ENCODE measurements around the gene EBI3.

EBI3 gene

DNA sequence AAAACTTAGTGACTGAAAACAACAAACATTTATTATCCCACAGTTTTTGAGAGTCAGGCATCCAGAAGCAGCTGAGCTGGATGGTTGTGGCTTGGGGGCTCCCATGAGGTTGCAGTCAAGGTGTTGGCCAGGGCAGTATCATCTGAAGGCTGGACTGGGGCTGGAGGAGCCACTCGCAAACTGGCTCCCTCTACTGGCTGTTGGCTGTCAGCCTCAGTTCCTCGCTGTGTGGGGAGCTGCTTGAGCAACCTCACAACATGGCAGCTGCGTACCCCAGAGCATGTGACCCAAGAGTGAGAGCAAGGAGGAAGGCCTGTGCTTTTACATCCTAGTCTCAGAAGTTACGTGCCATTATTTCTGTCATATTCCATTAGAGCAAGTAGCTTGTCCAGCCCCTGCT lies 27.2 kb downstream of the EBI3 start:
- TF ChIP-seq, protein P1, sequence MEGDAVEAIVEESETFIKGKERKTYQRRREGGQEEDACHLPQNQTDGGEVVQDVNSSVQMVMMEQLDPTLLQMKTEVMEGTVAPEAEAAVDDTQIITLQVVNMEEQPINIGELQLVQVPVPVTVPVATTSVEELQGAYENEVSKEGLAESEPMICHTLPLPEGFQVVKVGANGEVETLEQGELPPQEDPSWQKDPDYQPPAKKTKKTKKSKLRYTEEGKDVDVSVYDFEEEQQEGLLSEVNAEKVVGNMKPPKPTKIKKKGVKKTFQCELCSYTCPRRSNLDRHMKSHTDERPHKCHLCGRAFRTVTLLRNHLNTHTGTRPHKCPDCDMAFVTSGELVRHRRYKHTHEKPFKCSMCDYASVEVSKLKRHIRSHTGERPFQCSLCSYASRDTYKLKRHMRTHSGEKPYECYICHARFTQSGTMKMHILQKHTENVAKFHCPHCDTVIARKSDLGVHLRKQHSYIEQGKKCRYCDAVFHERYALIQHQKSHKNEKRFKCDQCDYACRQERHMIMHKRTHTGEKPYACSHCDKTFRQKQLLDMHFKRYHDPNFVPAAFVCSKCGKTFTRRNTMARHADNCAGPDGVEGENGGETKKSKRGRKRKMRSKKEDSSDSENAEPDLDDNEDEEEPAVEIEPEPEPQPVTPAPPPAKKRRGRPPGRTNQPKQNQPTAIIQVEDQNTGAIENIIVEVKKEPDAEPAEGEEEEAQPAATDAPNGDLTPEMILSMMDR (IDR thresholded peaks at IDR 0.05; ENCODE audit: low read depth, low read length): peak; percentile 7
- in situ Hi-C loops (cut with HindIII; ENCODE audit: low sequenced_read_pairs): no loop called here
- no peak overlapping the region for H3K4me3 ChIP-seq (ENCODE audit: low read depth, low read length)
- DNase-seq (ENCODE audit: low read depth, low spot score): no peak

DNA sequence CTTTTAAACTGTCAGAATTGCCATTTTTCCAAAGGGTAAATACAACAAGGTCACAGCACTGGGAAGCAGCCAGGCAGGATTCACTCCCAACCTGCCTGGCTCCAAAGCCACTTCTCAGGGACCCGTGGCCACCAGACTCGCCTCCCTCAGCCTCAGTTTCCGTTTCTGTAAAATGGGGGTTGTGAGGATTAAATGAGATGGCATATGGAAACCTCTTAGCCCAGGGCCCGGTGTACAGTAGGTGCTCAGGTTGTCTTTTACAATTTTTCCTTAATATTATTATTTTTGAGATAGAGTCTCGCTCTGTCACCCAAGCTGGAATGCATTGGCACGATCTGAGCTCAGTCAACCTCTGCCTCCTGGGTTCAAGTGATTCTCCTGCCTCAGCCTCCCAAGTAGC lies 27.7 kb downstream of the EBI3 start:
- in situ Hi-C loops (cut with HindIII; ENCODE audit: low sequenced_read_pairs): no loop called here
- H3K4me3 ChIP-seq (ENCODE audit: low read depth, low read length): no peak overlapping the region
- TF ChIP-seq, protein P1 (IDR thresholded peaks at IDR 0.05; ENCODE audit: low read depth, low read length): no peak
- no peak for DNase-seq (ENCODE audit: low read depth, low spot score)

DNA sequence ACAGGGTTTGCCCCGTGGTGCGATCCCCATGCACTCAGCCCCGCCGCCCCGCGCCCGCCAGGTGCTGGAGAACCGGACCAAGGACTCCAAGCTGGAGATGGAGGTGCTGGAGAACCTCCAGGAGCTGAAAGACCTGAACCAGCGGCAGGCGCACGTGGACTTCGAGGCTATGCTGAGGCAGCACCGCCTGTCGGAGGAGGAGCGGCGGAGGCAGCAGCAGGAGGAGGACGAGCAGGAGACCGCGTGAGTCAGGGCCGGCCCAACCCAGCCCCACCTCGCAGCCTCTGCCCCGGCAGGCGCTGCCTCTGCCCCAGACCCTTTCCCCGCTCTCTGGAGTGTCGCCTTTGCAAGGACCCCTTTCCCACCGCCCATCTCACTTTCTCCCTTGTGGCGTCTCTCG lies 28.9 kb downstream of the EBI3 start:
- H3K4me3 ChIP-seq (ENCODE audit: low read depth, low read length): no peak overlapping the region
- in situ Hi-C loops (cut with HindIII; ENCODE audit: low sequenced_read_pairs): no loop called here
- TF ChIP-seq, protein P1 (IDR thresholded peaks at IDR 0.05; ENCODE audit: low read depth, low read length): no peak
- no peak for DNase-seq (ENCODE audit: low read depth, low spot score)

DNA sequence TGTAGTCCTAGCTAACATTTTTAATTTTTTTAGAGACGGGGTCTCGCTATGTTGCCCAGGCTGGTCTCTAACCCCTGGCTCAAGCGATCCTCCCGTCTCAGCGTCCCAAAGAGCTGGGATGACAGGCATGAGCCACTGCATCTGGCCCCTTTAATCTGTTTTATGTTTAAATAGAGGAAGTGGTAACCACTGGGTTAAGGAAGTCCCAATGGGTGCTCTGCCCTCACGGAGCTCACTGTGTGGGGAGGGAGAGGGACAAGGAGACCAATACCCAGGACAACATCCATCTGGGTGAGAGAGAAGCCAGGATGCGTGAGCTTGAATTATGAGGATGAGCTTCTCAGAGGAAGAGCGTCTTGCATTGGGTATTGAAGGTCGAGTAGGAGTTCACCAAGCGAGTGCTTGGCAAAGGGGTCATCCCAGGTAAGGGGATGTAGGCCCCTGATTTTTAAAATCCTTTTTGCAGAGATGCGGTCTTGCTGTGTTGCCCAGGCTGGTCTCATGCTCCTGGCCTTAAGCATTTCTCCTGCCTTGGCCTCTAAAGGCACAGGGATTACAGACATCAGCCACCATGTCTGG lies 31.4 kb downstream of the EBI3 start:
- in situ Hi-C loops (cut with HindIII; ENCODE audit: low sequenced_read_pairs): no loop called here
- H3K4me3 ChIP-seq (ENCODE audit: low read depth, low read length): no peak overlapping the region
- no peak for DNase-seq (ENCODE audit: low read depth, low spot score)
- TF ChIP-seq, protein P1 (IDR thresholded peaks at IDR 0.05; ENCODE audit: low read depth, low read length): no peak

DNA sequence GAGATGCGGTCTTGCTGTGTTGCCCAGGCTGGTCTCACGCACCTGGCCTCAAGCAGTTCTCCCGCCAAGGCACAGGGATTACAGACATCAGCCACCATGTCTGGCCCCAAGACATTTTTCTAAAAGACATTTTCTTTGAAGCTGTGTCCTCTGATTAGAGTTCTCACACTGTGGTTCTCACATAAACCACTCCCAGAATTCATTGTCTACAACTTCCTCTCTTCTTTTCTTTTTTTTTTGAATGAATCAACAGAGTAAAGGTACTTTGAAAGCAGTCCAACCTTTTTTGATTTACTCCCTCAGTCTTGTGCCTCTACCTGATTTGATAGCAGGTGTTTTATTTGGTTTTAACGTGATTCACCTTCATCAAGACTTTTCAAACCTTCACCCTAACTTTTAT lies 35.5 kb downstream of the EBI3 start:
- no peak for DNase-seq (ENCODE audit: low read depth, low spot score)
- TF ChIP-seq, protein P1 (IDR thresholded peaks at IDR 0.05; ENCODE audit: low read depth, low read length): no peak
- in situ Hi-C loops (cut with HindIII; ENCODE audit: low sequenced_read_pairs): no loop called here
- H3K4me3 ChIP-seq (ENCODE audit: low read depth, low read length): no peak overlapping the region

DNA sequence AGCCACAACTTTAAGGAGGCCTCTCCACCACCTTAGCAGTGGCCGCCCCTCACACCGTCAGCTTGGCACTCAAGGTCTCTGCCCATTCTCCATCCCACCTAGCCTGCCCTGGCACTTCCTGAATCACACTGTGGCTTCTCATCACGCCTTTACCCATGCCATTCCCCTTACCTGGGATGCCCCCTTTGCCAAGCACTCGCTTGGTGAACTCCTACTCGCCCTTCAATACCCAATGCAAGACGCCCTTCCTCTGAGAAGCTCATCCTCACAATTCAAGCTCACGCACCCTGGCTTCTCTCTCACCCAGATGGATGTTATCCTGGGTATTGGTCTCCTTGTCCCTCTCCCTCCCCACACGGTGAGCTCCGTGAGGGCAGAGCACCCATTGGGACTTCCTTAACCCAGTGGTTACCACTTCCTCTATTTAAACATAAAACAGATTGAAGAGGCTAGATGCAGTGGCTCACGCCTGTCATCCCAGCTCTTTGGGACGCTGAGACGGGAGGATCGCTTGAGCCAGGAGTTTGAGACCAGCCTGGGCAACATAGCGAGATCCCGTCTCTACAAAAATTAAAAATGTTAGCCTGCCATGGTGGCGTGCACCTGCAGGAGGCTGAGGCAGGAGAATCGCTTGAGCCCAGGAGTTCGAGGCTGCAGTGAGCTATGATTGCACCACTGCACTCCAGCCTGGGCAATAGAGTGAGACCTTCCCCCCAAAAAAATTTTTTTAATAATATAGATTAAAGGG lies 37.1 kb downstream of the EBI3 start:
- no peak overlapping the region for H3K4me3 ChIP-seq (ENCODE audit: low read depth, low read length)
- no peak for DNase-seq (ENCODE audit: low read depth, low spot score)
- TF ChIP-seq, protein P1 (IDR thresholded peaks at IDR 0.05; ENCODE audit: low read depth, low read length): no peak
- in situ Hi-C loops (cut with HindIII; ENCODE audit: low sequenced_read_pairs): no loop called here
